ENCODE data around the gene SLC25A28. TPM values are rescaled to one million over a fixed set of nuclear protein-coding genes. Genes with fewer than 3 reads are reported as not detected.
"Not testable (repeated sequence)": the region's sequence is repeated elsewhere in the genome, so short reads cannot be mapped to it uniquely, and the experiment has no call there.

The SLC25A28 gene
- total RNA-seq, 2 experiments from 2014 or later = 66.7 to 67.9 TPM

- ChIA-PET POLR2A (interaction anchor here (1.1 to 1.7 kb wide), 2 partner anchors 33 to 225 kb away, joined by 4 to 9 read pairs; partner anchors contain the start of gene GOT1), CTCF (interaction anchor here (1.4 kb wide), 1 partner anchor 41 kb away, joined by 3 read pairs; no protein-coding TSS in a partner anchor)
- H3K4me1 Mint-ChIP-seq = peaks cover 14% of the 10 kb centered on the region
- no peak for DNase-seq
- H3K9me3 Mint-ChIP-seq = no peaks in the 10 kb centered on the region
- no peaks in the 10 kb centered on the region for H3K36me3 Mint-ChIP-seq (ENCODE audit: low read depth)
- H3K27ac Mint-ChIP-seq = no peak overlapping the region
- H3K27me3 Mint-ChIP-seq = peaks cover 23% of the 10 kb centered on the region
- H3K4me3 Mint-ChIP-seq = no peak overlapping the region
Measured at GRCh38 chr10:99654390-99655175, 34.3 kb upstream of the SLC25A28 start.

GRCh38 chr10:99652800-99653390 is 32.7 kb upstream of the SLC25A28 start:
- Mint-ChIP-seq H3K9me3 (no peaks in the 10 kb centered on the region), H3K4me3 (no peak overlapping the region), H3K36me3 (ENCODE audit: low read depth) (no peaks in the 10 kb centered on the region), H3K27me3 (peaks cover 32% of the 10 kb centered on the region), H3K4me1 (peaks cover 2% of the 10 kb centered on the region), H3K27ac (no peak overlapping the region)
- CTCF ChIA-PET = no interaction called here
- no peak for DNase-seq
- POLR2A ChIA-PET = interaction anchor here (1.7 kb wide), 1 partner anchor 31 kb away, joined by 9 read pairs; no protein-coding TSS in a partner anchor

GRCh38 chr10:99648717-99649116 is 28.5 kb upstream of the SLC25A28 start:
- H3K4me1 Mint-ChIP-seq = peaks cover 2% of the 10 kb centered on the region
- ChIA-PET POLR2A (no interaction called here), CTCF (interaction anchor here (0.7 to 1.1 kb wide), 2 partner anchors 37 to 219 kb away, joined by 3 read pairs; no protein-coding TSS in a partner anchor)
- peaks cover 42% of the 10 kb centered on the region for H3K27me3 Mint-ChIP-seq
- H3K27ac Mint-ChIP-seq = no peak overlapping the region
- H3K9me3 Mint-ChIP-seq = no peaks in the 10 kb centered on the region
- DNase-seq = no peak
- H3K36me3 Mint-ChIP-seq (ENCODE audit: low read depth) = no peaks in the 10 kb centered on the region
- H3K4me3 Mint-ChIP-seq = no peak overlapping the region

- POLR2A ChIA-PET = no interaction called here
- Mint-ChIP-seq H3K4me1 (peaks cover 2% of the 10 kb centered on the region), H3K9me3 (no peaks in the 10 kb centered on the region), H3K27ac (no peak overlapping the region), H3K4me3 (no peak overlapping the region), H3K27me3 (peaks cover 42% of the 10 kb centered on the region), H3K36me3 (ENCODE audit: low read depth) (no peaks in the 10 kb centered on the region)
- CTCF ChIA-PET = interaction anchor here (1.0 to 1.1 kb wide), 2 partner anchors 26 to 36 kb away, joined by 3 read pairs; no protein-coding TSS in a partner anchor
- no peak for DNase-seq
Measured at GRCh38 chr10:99647601-99648151, 27.4 kb upstream of the SLC25A28 start.

GRCh38 chr10:99633832-99634231 is 13.6 kb upstream of the SLC25A28 start:
- no peak for DNase-seq
- CTCF ChIA-PET = interaction anchor here (0.7 kb wide), 1 partner anchor 75 kb away, joined by 3 read pairs; no protein-coding TSS in a partner anchor
- Mint-ChIP-seq H3K36me3 (ENCODE audit: low read depth) (no peaks in the 10 kb centered on the region), H3K27me3 (peaks cover 45% of the 10 kb centered on the region), H3K4me1 (peaks cover 2% of the 10 kb centered on the region), H3K4me3 (no peak overlapping the region), H3K9me3 (no peaks in the 10 kb centered on the region), H3K27ac (no peak overlapping the region)
- POLR2A ChIA-PET = interaction anchor here (3.3 kb wide), 1 partner anchor 13 kb away, joined by 13 read pairs; the partner anchor contains the start of gene SLC25A28

GRCh38 chr10:99631496-99631895 is 11.3 kb upstream of the SLC25A28 start:
- CTCF ChIA-PET = no interaction called here
- POLR2A ChIA-PET = interaction anchor here (3.3 kb wide), 1 partner anchor 11 kb away, joined by 13 read pairs; the partner anchor contains the start of gene SLC25A28
- peaks cover 6% of the 10 kb centered on the region for H3K4me1 Mint-ChIP-seq
- no peak overlapping the region for H3K4me3 Mint-ChIP-seq
- no peak overlapping the region for H3K27ac Mint-ChIP-seq
- H3K36me3 Mint-ChIP-seq (ENCODE audit: low read depth) = no peaks in the 10 kb centered on the region
- H3K9me3 Mint-ChIP-seq = no peaks in the 10 kb centered on the region
- peaks cover 23% of the 10 kb centered on the region for H3K27me3 Mint-ChIP-seq
- no peak for DNase-seq

- CTCF ChIA-PET = no interaction called here
- Mint-ChIP-seq H3K4me3 (no peak overlapping the region), H3K27me3 (peaks cover 19% of the 10 kb centered on the region), H3K4me1 (peaks cover 6% of the 10 kb centered on the region), H3K27ac (no peak overlapping the region), H3K36me3 (ENCODE audit: low read depth) (no peaks in the 10 kb centered on the region), H3K9me3 (no peaks in the 10 kb centered on the region)
- POLR2A ChIA-PET = interaction anchor here (3.3 kb wide), 1 partner anchor 10 kb away, joined by 13 read pairs; the partner anchor contains the start of gene SLC25A28
- DNase-seq = no peak
Measured at GRCh38 chr10:99630991-99631390, 10.8 kb upstream of the SLC25A28 start.

- H3K36me3 Mint-ChIP-seq (ENCODE audit: low read depth) = no peaks in the 10 kb centered on the region
- H3K4me1 Mint-ChIP-seq = peaks cover 6% of the 10 kb centered on the region
- no peak overlapping the region for H3K4me3 Mint-ChIP-seq
- H3K27ac Mint-ChIP-seq = no peak overlapping the region
- POLR2A ChIA-PET = interaction anchor here (0.6 to 1.0 kb wide), 2 partner anchors 11 to 101 kb away, joined by 3 read pairs; partner anchors contain the start of genes COX15 and CUTC
- CTCF ChIA-PET = no interaction called here
- no peak for DNase-seq
- no peaks in the 10 kb centered on the region for H3K9me3 Mint-ChIP-seq
- H3K27me3 Mint-ChIP-seq = peaks cover 15% of the 10 kb centered on the region
Measured at GRCh38 chr10:99630433-99630832, 10.2 kb upstream of the SLC25A28 start.

- Mint-ChIP-seq H3K4me3 (no peak overlapping the region), H3K4me1 (peaks cover 6% of the 10 kb centered on the region), H3K27ac (no peak overlapping the region), H3K9me3 (no peaks in the 10 kb centered on the region), H3K27me3 (peaks cover 10% of the 10 kb centered on the region), H3K36me3 (ENCODE audit: low read depth) (no peaks in the 10 kb centered on the region)
- ChIA-PET POLR2A (interaction anchor here (1.0 kb wide), 1 partner anchor 11 kb away, joined by 3 read pairs; no protein-coding TSS in a partner anchor), CTCF (interaction anchor here (1.1 kb wide), 1 partner anchor 83 kb away, joined by 3 read pairs; no protein-coding TSS in a partner anchor)
- no peak for DNase-seq
Measured at GRCh38 chr10:99629625-99629978, 9.4 kb upstream of the SLC25A28 start.

GRCh38 chr10:99628923-99629624 is 8.8 kb upstream of the SLC25A28 start:
- no peak overlapping the region for H3K4me3 Mint-ChIP-seq
- DNase-seq = no peak
- POLR2A ChIA-PET = no interaction called here
- H3K27me3 Mint-ChIP-seq = peaks cover 8% of the 10 kb centered on the region
- H3K36me3 Mint-ChIP-seq (ENCODE audit: low read depth) = no peaks in the 10 kb centered on the region
- H3K9me3 Mint-ChIP-seq = no peaks in the 10 kb centered on the region
- no peak overlapping the region for H3K27ac Mint-ChIP-seq
- peaks cover 6% of the 10 kb centered on the region for H3K4me1 Mint-ChIP-seq
- CTCF ChIA-PET = interaction anchor here (1.1 kb wide), 1 partner anchor 83 kb away, joined by 3 read pairs; no protein-coding TSS in a partner anchor

- H3K4me1 Mint-ChIP-seq = peaks cover 21% of the 10 kb centered on the region
- H3K27me3 Mint-ChIP-seq; DNase-seq; CTCF ChIA-PET; H3K27ac Mint-ChIP-seq; H3K9me3 Mint-ChIP-seq; H3K36me3 Mint-ChIP-seq (ENCODE audit: low read depth); H3K4me3 Mint-ChIP-seq: not testable (repeated sequence)
- POLR2A ChIA-PET = interaction anchor here (0.7 kb wide), 1 partner anchor 107 kb away, joined by 3 read pairs; the partner anchor contains the start of gene CUTC
Measured at GRCh38 chr10:99625124-99625523, 4.9 kb upstream of the SLC25A28 start.

GRCh38 chr10:99623919-99624318 is 3.7 kb upstream of the SLC25A28 start:
- CTCF ChIA-PET = no interaction called here
- POLR2A ChIA-PET = no interaction called here
- no peak overlapping the region for H3K4me3 Mint-ChIP-seq
- H3K36me3 Mint-ChIP-seq (ENCODE audit: low read depth) = peaks cover 5% of the 10 kb centered on the region
- no peaks in the 10 kb centered on the region for H3K27me3 Mint-ChIP-seq
- H3K4me1 Mint-ChIP-seq = peaks cover 23% of the 10 kb centered on the region
- no peak overlapping the region for H3K27ac Mint-ChIP-seq
- no peaks in the 10 kb centered on the region for H3K9me3 Mint-ChIP-seq
- no peak for DNase-seq
